Measurements from ENCODE around the gene ENPEP.
"Not testable (repeated sequence)": the region's sequence is repeated elsewhere in the genome, so short reads cannot be mapped to it uniquely, and the experiment has no call there.

ENPEP gene

GRCh38 chr4:110474481-110474880 lies 1.5 kb upstream of the ENPEP start:
- TF ChIP-seq, protein P1, sequence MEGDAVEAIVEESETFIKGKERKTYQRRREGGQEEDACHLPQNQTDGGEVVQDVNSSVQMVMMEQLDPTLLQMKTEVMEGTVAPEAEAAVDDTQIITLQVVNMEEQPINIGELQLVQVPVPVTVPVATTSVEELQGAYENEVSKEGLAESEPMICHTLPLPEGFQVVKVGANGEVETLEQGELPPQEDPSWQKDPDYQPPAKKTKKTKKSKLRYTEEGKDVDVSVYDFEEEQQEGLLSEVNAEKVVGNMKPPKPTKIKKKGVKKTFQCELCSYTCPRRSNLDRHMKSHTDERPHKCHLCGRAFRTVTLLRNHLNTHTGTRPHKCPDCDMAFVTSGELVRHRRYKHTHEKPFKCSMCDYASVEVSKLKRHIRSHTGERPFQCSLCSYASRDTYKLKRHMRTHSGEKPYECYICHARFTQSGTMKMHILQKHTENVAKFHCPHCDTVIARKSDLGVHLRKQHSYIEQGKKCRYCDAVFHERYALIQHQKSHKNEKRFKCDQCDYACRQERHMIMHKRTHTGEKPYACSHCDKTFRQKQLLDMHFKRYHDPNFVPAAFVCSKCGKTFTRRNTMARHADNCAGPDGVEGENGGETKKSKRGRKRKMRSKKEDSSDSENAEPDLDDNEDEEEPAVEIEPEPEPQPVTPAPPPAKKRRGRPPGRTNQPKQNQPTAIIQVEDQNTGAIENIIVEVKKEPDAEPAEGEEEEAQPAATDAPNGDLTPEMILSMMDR (IDR thresholded peaks at IDR 0.05; ENCODE audit: low read depth, low read length, missing control alignments), result no peak
- H3K4me3 ChIP-seq (ENCODE audit: low read depth, low read length), result no peak overlapping the region
- in situ Hi-C loops (cut with HindIII; ENCODE audit: low sequenced_read_pairs), result no loop called here
- no peak for DNase-seq (ENCODE audit: low read depth)

DNA sequence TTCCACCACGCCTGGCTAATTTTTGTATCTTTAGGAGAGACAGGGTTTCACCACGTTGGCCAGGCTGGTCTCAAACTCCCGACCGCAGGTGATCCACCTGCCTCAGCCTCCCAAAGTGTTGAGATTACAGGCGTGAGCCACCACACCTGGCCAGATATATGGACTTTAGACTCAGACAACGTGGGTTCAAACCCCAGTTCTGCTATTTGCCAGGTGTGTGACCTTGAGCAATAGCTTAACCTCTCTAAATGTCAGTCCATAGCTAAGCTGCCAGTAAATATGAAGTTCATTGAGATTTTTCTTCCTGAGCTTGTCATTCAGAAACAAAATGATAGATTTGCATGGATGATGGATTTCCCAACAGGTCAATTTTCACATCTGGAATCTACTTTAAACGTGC lies 875 bp upstream of the ENPEP start:
- in situ Hi-C loops (cut with HindIII; ENCODE audit: low sequenced_read_pairs); DNase-seq (ENCODE audit: low read depth); H3K4me3 ChIP-seq (ENCODE audit: low read depth, low read length): not testable (repeated sequence)

DNA sequence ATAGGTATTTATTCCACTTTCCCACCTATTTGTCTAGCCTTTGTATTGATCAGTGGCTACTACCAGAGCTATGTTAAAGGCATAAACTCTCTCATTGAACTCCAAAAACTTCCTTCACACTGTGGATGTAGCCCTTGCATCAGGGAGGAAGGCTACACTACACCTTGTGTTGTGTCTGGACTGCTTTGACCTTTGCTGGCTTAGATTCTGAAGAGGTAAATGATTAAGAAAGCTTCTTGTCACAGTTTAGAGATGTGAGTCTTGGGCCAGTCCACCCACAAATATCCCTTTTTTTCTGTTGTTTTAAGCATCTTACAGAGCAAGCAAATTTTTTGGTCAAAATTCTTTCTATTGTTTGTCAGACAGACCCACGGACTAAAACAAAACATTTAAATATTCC lies 1.9 kb downstream of the ENPEP start:
- TF ChIP-seq, protein P1 (IDR thresholded peaks at IDR 0.05; ENCODE audit: low read depth, low read length, missing control alignments), result no peak
- H3K4me3 ChIP-seq (ENCODE audit: low read depth, low read length), result no peak overlapping the region
- DNase-seq (ENCODE audit: low read depth), result no peak
- in situ Hi-C loops (cut with HindIII; ENCODE audit: low sequenced_read_pairs), result no loop called here

DNA sequence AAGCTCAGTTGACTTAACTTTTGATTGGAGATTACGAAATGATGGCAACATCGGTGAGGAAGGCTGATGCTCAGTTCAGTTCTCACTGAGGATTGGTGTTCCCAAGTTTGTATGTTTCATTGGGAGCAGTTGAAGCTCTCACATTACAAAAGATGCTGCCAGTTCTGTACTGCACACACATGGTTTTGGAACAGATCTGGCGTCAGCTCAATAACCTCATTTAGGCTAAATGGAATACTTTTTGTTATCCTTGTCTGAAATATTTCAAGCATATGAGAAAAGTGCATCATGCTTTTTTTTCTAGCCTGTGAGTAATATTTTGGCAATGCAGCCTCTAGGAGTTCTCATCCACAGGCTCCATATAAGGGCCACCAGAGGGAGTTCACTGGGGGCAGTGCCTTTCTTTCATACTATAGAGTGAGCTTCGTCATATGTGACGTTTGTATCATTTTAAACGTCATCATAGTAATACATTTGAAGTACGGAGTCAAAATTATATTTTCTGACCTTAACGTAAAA lies 4.1 kb downstream of the ENPEP start:
- TF ChIP-seq, protein P1 (IDR thresholded peaks at IDR 0.05; ENCODE audit: low read depth, low read length, missing control alignments), result peak; percentile 67
- no peak overlapping the region for H3K4me3 ChIP-seq (ENCODE audit: low read depth, low read length)
- peak; percentile 98 for DNase-seq (ENCODE audit: low read depth)
- in situ Hi-C loops (cut with HindIII; ENCODE audit: low sequenced_read_pairs), result no loop called here

DNA sequence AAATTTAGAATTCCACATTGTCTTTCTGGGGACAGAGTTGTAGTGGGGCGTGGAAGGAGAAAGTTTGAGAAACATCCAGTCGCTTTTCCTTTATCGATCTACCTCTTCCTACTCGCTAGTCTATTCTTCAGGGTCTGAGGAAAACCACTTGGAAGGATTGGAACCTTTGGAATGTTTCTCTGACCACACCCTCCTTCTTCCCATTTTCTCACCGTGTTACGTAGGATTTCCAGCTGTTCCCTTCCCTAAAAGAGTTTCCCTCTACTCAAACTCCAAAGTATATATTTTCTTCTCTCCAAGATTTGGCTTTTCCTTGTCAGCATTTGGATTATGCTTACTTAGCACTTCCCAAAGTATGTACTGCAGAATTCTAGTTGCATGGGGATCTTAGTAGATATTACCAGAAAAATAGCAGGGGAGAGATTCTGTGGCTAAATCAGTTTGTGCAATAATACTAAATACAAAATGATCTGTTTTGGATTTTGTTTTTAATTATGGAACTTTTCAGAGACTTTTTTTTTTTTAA lies 4.9 kb downstream of the ENPEP start:
- no peak overlapping the region for H3K4me3 ChIP-seq (ENCODE audit: low read depth, low read length)
- no peak for DNase-seq (ENCODE audit: low read depth)
- TF ChIP-seq, protein P1 (IDR thresholded peaks at IDR 0.05; ENCODE audit: low read depth, low read length, missing control alignments), result no peak
- in situ Hi-C loops (cut with HindIII; ENCODE audit: low sequenced_read_pairs), result no loop called here

- no peak for DNase-seq (ENCODE audit: low read depth)
- in situ Hi-C loops (cut with HindIII; ENCODE audit: low sequenced_read_pairs), result no loop called here
- TF ChIP-seq, protein P1 (IDR thresholded peaks at IDR 0.05; ENCODE audit: low read depth, low read length, missing control alignments), result no peak
- no peak overlapping the region for H3K4me3 ChIP-seq (ENCODE audit: low read depth, low read length)
These were observed 7.6 kb downstream of the ENPEP start for GRCh38 chr4:110483516-110483915.

DNA sequence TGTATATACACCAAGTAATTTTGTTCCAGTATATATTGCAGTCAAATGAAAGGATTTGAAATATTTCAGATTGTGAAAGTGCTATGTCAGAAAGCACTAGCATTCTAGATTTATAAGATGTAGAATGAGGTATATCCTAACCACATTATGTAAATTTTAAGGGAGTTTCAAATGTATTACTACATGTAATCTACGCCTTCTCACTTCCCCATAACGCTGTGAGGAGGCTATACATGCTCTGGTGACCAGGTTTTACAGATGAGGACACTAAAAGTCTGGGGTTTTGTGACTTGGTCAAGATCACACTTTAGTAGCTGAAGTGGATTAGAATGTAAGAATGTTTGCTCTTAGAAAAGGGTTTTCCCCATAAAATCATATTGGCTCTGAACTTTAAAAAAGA lies 8.1 kb downstream of the ENPEP start:
- in situ Hi-C loops (cut with HindIII; ENCODE audit: low sequenced_read_pairs), result no loop called here

More for the DNA sequence above, 8.1 kb downstream of the ENPEP start:
- H3K4me3 ChIP-seq (ENCODE audit: low read depth, low read length), result no peak overlapping the region
- TF ChIP-seq, protein P1 (IDR thresholded peaks at IDR 0.05; ENCODE audit: low read depth, low read length, missing control alignments), result no peak
- no peak for DNase-seq (ENCODE audit: low read depth)
